Activated T-helper 9 cell treated with anti-CD3 and anti-CD28 coated beads, Interleukin-2, amount 50 U/mL, for 16 hours (primary cell): ENCODE data around the gene BCL7B.

Experiments used
- DNase-seq: peaks from one replicate; pipeline ENCODE4 v3.0.0-alpha.2; 2020; ENCODE audit warnings: low read depth

Gene BCL7B

GRCh38 chr7:73489976-73490375 is 67.5 kb downstream of the BCL7B start:
- DNase-seq: no peak

DNA sequence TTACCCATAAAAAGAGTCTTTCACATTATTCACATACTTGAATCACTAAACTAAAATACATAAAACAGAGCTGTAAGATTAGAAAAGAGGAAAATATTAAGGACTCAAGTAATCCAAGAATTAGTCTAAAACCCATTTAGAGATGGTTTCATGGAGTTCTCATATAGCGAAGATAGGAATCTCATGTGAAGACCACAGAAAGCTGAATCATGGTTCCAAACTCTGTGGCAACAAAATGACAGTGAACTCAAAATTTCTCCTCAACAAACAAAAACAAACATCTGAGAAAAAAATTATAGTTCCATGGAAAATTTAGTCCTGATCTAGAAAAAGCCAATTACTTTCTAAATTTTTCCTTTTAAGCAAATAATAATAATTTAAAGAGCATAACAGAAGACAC is 70.0 kb downstream of the BCL7B start:
- DNase-seq: no peak
